Limb (tissue), 2 donors: ENCODE data around the gene ABHD5.

ENCODE experiments used
- DNase-seq, 2 donors: peaks; one replicate each; pipeline ENCODE4 v3.0.0-alpha.2; 2016; ENCODE audit errors: extremely low spot score in 2 of 2

ABHD5 gene

DNA sequence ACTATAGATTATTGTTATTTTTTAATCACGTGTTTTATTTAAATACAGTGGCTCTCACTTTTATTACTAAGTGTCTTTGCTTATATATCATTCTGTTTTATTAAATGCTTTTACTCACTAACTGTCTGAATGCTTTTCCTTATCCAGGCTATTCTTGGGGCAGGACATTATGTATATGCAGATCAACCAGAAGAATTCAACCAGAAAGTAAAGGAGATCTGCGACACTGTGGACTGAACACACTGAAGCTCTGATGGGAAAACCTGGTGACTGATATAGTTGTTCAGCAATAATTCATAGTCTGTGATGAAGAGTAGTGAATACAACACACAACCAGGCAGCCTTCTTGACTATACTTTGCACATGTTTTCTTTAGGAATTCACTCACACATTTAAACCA is 27.6 kb downstream of the ABHD5 start:
- no peak for DNase-seq

- no peak for DNase-seq
These were observed 32.5 kb downstream of the ABHD5 start for GRCh38 chr3:43723121-43723734.

DNA sequence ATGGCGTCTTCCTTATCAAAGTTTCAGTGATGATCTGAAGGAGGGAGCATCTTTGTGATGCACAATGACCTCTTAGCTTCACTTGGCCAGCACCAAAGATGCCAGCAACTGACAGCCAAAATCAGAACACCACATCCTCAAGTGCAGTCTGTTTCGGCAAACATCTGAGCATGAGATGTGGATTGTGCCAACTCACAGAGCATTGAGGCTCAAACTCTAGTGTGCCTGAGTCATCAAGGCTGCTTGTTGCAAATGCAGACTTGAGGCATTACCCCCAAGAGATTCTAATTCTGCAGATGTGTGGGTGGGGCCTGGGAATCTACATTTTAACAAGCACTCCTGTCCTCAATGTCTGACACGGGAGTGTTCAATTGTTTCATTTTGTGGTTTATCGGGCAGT is 35.8 kb downstream of the ABHD5 start:
- DNase-seq, result no peak

- no peak for DNase-seq
These were observed 37.2 kb downstream of the ABHD5 start for GRCh38 chr3:43727930-43728329.

GRCh38 chr3:43728476-43728875 is 37.7 kb downstream of the ABHD5 start:
- no peak for DNase-seq

GRCh38 chr3:43728947-43729346 is 38.2 kb downstream of the ABHD5 start:
- no peak for DNase-seq

- DNase-seq, result no peak
These were observed 39.1 kb downstream of the ABHD5 start for GRCh38 chr3:43729707-43730414.

DNA sequence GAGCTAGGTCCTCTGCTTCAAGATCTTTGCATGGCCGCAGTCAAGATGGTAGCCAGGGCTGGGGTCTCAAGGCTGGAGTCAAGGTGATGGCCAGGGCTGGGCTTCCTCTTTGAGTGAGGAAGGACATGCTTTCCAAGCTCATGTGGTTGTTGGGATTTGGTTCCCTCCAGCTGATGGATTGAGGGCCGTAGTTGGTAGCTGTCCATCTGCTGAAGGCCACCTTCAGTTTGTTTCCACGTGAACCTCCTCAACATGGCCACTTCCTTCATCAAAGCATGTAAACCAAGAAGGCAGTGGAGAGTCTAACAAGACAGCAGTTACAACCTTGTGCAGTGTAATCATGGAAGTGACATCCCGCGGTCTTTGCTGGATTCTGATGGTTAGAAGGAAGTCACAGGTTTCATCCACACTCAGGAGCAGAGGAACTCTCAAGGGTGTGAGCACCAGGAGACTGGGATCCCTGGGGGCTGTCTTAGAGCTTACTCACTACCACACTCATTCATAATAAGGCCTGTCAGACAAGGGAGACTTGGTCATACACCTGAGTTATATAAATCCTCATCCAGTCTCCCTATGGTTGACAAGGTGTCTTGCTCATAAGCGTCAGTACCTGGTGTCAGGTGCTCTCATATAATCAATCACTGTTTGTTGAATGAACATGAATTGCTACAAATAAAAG is 42.1 kb downstream of the ABHD5 start:
- no peak for DNase-seq

- DNase-seq, result no peak
These were observed 43.0 kb downstream of the ABHD5 start for GRCh38 chr3:43733459-43734384.

GRCh38 chr3:43734685-43735084 is 43.9 kb downstream of the ABHD5 start:
- DNase-seq, result no peak

- DNase-seq, result no peak
These were observed 44.9 kb downstream of the ABHD5 start for GRCh38 chr3:43735618-43736017.

- DNase-seq, result no peak
These were observed 46.1 kb downstream of the ABHD5 start for GRCh38 chr3:43736558-43737440.

DNA sequence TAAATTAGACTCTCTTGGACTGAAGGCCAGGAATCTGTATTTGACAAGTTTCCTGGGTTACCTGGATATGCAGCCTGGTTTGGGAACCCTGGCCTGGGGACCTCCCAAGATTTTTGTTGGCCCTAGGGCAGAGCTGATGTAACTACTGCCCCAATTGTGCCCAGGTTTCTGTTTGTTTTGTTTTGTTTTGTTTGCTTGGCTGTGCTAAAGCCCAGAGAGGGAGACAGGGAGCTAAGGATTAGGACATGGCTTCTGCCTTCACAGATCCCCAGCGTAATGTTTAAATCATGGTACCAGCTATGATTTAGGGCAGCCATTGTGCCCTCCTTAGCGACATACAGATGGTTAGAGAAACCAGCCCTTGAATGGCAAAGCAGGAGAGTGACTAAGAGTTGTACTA is 47.6 kb downstream of the ABHD5 start:
- DNase-seq, result no peak

DNA sequence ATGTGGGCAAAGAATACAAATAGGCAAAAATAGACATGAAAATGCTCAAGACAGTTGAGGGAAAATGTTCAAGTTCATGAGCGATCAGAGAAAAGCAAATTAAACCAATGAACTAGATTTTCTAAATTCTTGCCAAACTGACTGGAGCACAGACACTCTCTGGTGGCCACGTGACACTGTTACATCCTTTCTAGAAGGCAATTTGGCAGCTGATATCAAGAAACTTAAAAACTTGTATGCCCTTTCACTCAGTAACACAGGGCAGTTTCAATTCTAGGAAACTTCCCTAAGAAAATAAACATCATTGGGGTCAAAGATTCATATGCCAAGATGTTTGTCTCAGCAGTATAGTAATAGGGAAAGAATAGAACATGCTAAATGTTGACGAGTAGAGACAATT is 52.2 kb downstream of the ABHD5 start:
- DNase-seq, result no peak

GRCh38 chr3:43747641-43748040 is 56.9 kb downstream of the ABHD5 start:
- DNase-seq, result no peak

DNA sequence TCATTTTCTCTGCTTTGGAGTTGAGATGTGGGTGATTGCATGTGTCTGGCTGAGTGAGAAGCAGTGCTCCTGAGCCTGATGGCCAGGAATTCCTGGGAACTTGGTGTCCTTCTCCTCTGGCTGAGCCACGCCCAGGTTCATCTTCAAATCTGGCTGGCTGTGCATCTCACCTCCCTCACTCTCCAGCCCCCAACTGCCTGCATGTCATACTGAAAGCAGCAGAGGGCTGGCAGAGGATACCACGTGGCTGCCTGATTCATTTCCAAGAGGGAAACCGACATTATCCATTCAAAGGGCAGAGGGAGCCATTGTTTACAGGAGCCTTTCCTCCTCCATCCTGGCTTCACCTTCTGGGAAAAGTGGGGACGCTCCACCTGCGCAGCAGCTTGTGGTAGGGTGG is 57.4 kb downstream of the ABHD5 start:
- no peak for DNase-seq

DNA sequence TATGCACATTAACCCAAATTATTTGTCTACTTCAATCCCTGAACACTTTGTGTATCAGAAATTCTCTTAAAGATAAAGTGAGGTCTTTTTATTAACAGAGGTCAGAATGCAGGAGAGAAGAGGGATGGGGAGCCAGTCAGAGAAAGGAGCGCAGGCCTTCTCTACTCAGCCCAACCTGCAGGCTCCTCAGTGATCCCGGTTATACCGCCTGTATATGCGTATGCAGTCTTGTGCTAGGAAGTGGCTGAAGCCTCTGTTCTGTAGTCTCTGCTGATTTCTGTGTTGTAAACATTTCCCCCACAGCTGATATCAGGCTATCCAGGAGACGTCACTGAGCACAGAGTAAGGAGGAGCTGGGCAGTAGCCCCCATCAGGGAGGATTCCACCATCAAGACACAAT is 57.9 kb downstream of the ABHD5 start:
- DNase-seq, result no peak

- DNase-seq, result no peak
These were observed 62.2 kb downstream of the ABHD5 start for GRCh38 chr3:43752905-43753304.

DNA sequence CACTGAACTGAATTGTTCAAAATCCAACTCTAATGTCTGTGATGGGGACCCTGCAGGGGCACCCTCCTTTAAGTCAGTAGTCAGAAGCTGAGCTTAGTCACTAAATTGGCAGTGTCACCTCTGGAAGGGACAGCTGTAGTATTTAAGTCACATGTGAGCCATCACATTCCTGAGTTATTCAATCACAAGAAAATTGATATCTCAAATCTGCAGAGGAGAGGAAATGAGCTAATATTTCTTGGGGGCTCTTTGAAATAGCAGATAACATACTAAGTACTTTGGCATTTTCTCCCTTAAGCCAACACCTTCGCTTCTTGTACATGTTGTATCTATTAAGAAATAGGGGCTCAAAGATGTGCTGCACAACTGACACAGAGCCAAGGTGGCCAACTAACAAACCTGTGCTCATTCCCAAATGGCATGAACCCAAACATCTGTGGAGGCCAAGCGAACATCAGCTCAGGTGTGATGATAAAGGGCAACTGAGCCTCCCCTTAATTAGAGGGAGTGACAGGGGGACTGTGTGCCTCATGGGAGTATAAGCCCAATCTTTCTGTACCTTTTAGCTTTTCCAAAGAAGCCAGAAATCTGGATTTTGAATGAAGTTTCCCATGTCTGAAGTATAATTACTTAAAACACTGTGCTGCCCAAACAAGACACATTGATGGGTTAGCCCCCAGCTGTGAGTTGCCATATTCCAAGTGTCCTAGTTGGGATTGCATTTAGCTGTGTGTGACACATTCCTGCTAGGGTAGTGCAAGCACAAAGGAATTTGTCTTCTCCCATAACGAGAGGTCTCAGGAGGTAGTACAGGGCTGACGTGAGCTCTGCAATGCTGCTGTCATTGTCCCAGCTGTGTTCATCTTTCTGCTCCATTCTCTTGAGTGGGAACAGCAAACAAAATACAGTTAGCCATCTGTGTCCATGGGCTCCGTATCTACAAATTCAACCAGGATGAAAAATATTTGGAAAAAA is 63.3 kb downstream of the ABHD5 start:
- DNase-seq, result no peak
